Body of pancreas (tissue), 4 donors: ENCODE results near the gene RUFY2. TPM values are rescaled to one million over a fixed set of nuclear protein-coding genes. Genes with fewer than 3 reads are reported as not detected.

ENCODE experiments used
- ATAC-seq: fragments of 150-250 bp; one replicate; pipeline ENCODE4 v1.9.1; 2016
- DNase-seq, 4 donors: peaks; one replicate each; pipeline ENCODE4 v3.0.0-alpha.2; 2019
- H3K27ac ChIP-seq, 4 donors: fragments of 200-600 bp; sonication (generic); 1 replicate in 3 of 4; 2 replicates in 1 of 4; pipeline versions ENCODE4 v1.5.1 to v1.6.1; 2016 to 2019; ENCODE audit warnings: mild to moderate bottlenecking in 1 of 4, mixed read lengths in 1 of 4, moderate library complexity in 1 of 4
- H3K27me3 ChIP-seq, 2 donors: fragments of 200-600 bp; sonication (generic); one replicate each; pipeline ENCODE4 v1.6.0; 2016; ENCODE audit warnings: mild to moderate bottlenecking in 1 of 2
- H3K36me3 ChIP-seq, 2 donors: fragments of 200-600 bp; sonication (generic); replicated peaks in 1 of 2; 2 replicates each; pipeline ENCODE4 v1.5.1; 2016; ENCODE audit warnings: low read depth in 2 of 2; ENCODE audit not compliant: insufficient read depth in 1 of 2
- H3K4me1 ChIP-seq: fragments of 200-600 bp; sonication (generic); one replicate; pipeline ENCODE4 v1.6.0; 2016
- H3K4me3 ChIP-seq, 2 donors: fragments of 200-600 bp; sonication (generic); 1 replicate in 1 of 2; 2 replicates in 1 of 2; pipeline ENCODE4 v1.5.1; 2016 to 2019
- H3K9me3 ChIP-seq, 3 donors: fragments of 200-600 bp; sonication (generic); 1 replicate in 2 of 3; 2 replicates in 1 of 3; pipeline ENCODE4 v1.5.1; 2016
- CTCF ChIP-seq, 7 experiments: fragments of 450-650 bp in 4 of 7; fragments of 200-600 bp in 3 of 7; sonication (generic) in 3 of 7; IDR thresholded peaks; one replicate each; pipeline ENCODE4 v1.5.1; 2016 to 2019; ENCODE audit warnings: antibody characterized with exemption in 7 of 7
- POLR2A ChIP-seq, 3 donors: fragments of 450-650 bp; IDR thresholded peaks; one replicate each; pipeline ENCODE4 v1.6.1; 2016; ENCODE audit warnings: antibody characterized with exemption in 3 of 3, mild to moderate bottlenecking in 2 of 3
- WGBS, 2 donors: methylation state at CpG; one replicate each; pipeline ENCODE4 v1.1.5; 2017; 5-methylcytosine and 5-hydroxymethylcytosine counted together
- intact Hi-C: fragments of 100-400 bp; cut with DNase I; formaldehyde crosslinking; loops from one replicate; pipeline ENCODE4 v1.15.1; 2023
- total RNA-seq, 2 donors: library from RNA; depleted of rRNA; stranded (reverse); fragments of >200 nt; gene quantifications; one replicate each; pipeline ENCODE4 v1.1.0, GENCODE V29; 2016

The RUFY2 gene
- total RNA-seq, 2 donors from 2014 or later: 17.8 to 26.2 TPM

GRCh38 chr10:68353537-68353936 is 53.5 kb downstream of the RUFY2 start:
- intact Hi-C loops: no loop called here
- Histone ChIP-seq H3K4me3 (no peak overlapping the region), H3K36me3 (peaks cover 0 to 7% of the 10 kb centered on the region in 2 donors), H3K27ac (no peak overlapping the region), H3K27me3 (no peaks in the 10 kb centered on the region), H3K4me1 (no peaks in the 10 kb centered on the region), H3K9me3 (no peaks in the 10 kb centered on the region)
- no peak for ATAC-seq
- no peak for DNase-seq
- TF ChIP-seq CTCF (IDR thresholded peaks at IDR 0.05): no peak
- no peak for TF ChIP-seq POLR2A (IDR thresholded peaks at IDR 0.05)
- WGBS, 2 donors: 91 to 97% methylated on average over 2 of the region's 2 CpGs

DNA sequence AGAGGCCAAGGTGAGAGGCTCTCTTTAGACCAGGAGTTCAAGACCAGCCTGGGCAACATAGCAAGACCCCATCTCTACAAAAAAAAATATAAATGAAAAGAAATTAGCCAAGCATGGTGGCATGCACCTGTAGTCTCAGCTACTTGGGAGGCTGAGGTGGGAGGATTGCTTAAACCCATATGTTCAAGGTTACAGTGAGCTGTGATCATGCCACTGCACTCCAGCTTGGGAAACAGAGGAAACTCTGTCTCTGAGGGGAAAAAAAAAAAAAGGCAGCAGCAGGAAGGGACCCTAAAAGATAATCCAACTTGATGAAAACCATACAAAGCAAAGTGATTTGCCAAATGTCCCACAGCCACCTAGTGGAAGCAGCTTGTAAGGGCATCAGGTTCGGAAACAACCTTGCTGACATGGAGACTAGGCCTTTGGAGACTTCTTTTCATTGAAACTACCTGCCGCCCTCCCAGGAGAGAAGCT is 58.8 kb downstream of the RUFY2 start:
- intact Hi-C loops: no loop called here
- H3K27me3 ChIP-seq: no peaks in the 10 kb centered on the region
- H3K4me1 ChIP-seq: no peaks in the 10 kb centered on the region
- H3K9me3 ChIP-seq: no peaks in the 10 kb centered on the region
- H3K4me3 ChIP-seq: no peak overlapping the region
- ATAC-seq (peak; percentile 56), DNase-seq (peak; percentile 31 to 48 (median 38))
- TF ChIP-seq POLR2A (IDR thresholded peaks at IDR 0.05) (no peak), CTCF (IDR thresholded peaks at IDR 0.05) (peak; percentile 37 to 67 (median 49))
- no peak overlapping the region for H3K27ac ChIP-seq
- peaks cover under 1 to 16% of the 10 kb centered on the region in 2 donors for H3K36me3 ChIP-seq
- WGBS, 2 donors: 61 to 65% methylated on average over 2 of the region's 2 CpGs

DNA sequence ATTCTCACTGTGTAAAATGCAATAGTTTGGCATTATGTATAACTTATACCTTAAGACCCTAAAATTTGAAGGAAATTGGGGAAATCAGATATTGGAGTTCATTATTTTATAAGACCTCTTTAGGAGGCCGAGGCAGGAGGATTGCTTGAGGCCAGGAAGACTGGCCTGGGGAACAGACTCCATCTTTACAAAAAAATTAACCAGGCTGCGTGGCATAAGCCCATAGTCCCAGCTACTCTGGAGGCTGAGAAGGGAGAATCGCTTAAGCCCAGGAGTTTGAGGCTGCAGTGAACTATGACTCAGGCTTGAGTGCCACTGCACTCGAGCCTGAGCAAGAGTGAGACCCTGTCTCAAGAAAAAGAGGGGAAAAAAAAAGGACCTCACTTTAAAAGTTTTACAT is 60.3 kb downstream of the RUFY2 start:
- Histone ChIP-seq H3K27me3 (no peaks in the 10 kb centered on the region), H3K27ac (no peak overlapping the region), H3K9me3 (no peaks in the 10 kb centered on the region), H3K4me1 (no peaks in the 10 kb centered on the region), H3K36me3 (peaks cover 9 to 13% of the 10 kb centered on the region in 2 donors), H3K4me3 (no peak overlapping the region)
- ATAC-seq (no peak), DNase-seq (no peak)
- no peak for TF ChIP-seq CTCF (IDR thresholded peaks at IDR 0.05)
- intact Hi-C loops: no loop called here
- WGBS, 2 donors: 85 to 91% methylated on average over 4 of the region's 4 CpGs

DNA sequence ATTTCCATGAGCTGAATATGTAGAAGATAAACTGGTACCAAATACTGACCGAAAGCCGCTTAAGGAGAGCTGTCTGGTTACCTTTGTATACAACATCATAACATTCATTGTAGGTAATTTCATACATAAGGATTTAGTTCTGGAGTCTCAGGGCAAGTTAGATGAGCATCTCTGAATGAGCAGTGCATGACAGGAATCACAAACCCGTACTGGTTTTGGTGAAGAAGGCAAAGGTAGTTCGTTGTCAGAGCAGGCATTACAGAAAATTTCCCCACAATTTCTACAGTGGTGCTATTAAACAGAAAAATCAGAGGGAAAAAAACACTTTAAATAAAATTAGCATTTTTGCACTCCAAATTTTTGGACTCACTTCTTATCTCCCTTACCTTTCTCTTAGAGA is 61.5 kb downstream of the RUFY2 start:
- H3K4me1 ChIP-seq: no peaks in the 10 kb centered on the region
- intact Hi-C loops: no loop called here
- ATAC-seq (no peak), DNase-seq (no peak)
- peaks cover 20 to 23% of the 10 kb centered on the region in 2 donors for H3K36me3 ChIP-seq
- H3K27ac ChIP-seq: no peak overlapping the region
- H3K27me3 ChIP-seq: no peaks in the 10 kb centered on the region
- H3K4me3 ChIP-seq: no peak overlapping the region
- TF ChIP-seq POLR2A (IDR thresholded peaks at IDR 0.05) (no peak), CTCF (IDR thresholded peaks at IDR 0.05) (no peak)
- no peaks in the 10 kb centered on the region for H3K9me3 ChIP-seq
- 92 to 93% methylated on average over 4 of the region's 4 CpGs for WGBS, 2 donors

DNA sequence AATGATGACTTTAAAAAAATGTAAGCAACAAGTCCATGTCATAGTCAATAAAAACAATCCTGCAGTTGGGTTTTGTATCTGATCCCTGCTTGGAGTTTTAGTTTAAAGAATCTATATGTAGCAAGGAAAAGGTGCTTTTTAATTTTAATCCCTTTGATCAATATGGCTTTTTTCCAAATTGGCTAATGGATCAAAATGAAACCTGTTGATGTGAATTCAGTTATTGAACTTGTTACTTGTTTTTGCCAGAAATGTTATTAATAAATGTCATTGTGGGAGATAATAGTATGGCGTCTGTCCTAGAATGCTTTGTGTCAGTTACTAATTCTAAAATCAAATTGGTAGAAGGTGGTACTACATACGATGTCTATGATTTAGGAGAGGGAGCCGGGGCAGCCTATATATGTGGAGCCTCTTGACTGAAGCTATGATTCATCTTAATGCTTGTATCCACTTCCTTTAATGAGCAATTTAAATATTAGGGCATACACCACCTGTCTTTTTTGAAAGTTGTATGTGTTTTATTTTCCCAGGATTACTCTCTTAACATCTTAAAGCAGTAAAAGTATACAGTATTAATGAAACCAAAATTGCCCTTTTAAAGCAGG is 64.1 kb downstream of the RUFY2 start:
- Histone ChIP-seq H3K27ac (no peak overlapping the region), H3K4me1 (peaks cover under 1% of the 10 kb centered on the region), H3K9me3 (no peaks in the 10 kb centered on the region), H3K4me3 (no peak overlapping the region), H3K36me3 (peaks cover 21 to 44% of the 10 kb centered on the region in 2 donors), H3K27me3 (no peaks in the 10 kb centered on the region)
- DNase-seq (no peak), ATAC-seq (no peak)
- TF ChIP-seq CTCF (IDR thresholded peaks at IDR 0.05) (no peak), POLR2A (IDR thresholded peaks at IDR 0.05) (no peak)
- intact Hi-C loops: no loop called here
- WGBS, 2 donors: 64 to 68% methylated on average over 3 of the region's 3 CpGs
